ENCODE data around the gene JAM2. TPM values are rescaled to one million over a fixed set of nuclear protein-coding genes. Genes with fewer than 3 reads are reported as not detected.
A peak's percentile ranks its signal among the peaks of the same experiment; 100 is the strongest.

The JAM2 gene, protein sequence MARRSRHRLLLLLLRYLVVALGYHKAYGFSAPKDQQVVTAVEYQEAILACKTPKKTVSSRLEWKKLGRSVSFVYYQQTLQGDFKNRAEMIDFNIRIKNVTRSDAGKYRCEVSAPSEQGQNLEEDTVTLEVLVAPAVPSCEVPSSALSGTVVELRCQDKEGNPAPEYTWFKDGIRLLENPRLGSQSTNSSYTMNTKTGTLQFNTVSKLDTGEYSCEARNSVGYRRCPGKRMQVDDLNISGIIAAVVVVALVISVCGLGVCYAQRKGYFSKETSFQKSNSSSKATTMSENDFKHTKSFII
- total RNA-seq = 2.0 and 2.1 TPM in 2 replicates

- H3K36me3 Mint-ChIP-seq (ENCODE audit: low read depth) = no peaks in the 10 kb centered on the region
- no peaks in the 10 kb centered on the region for H3K9me3 Mint-ChIP-seq
- peaks cover 4% of the 10 kb centered on the region for H3K27me3 Mint-ChIP-seq
- no peak for TF ChIP-seq CTCF (IDR thresholded peaks at IDR 0.05)
- peak within 1 kb of the TSS; percentile 75 for H3K4me3 Mint-ChIP-seq
- POLR2A ChIA-PET = interaction anchor here (1.5 kb wide), 1 partner anchor 95 kb away, joined by 4 read pairs; the partner anchor contains the start of genes ATP5PF and GABPA
- DNase-seq = peak; percentile 42
- peak within 1 kb of the TSS; percentile 63 for H3K27ac Mint-ChIP-seq
- CTCF ChIA-PET = interaction anchor here (0.9 to 4.0 kb wide), 3 partner anchors 19 to 31 kb away, joined by 3 to 30 read pairs (median 4); partner anchors contain the start of gene MRPL39
- intact Hi-C loops (cut with micrococcal nuclease) = loop anchor here (1.0 kb wide), 4 partner anchors 31 to 218 kb away; partner anchors contain the start of genes ATP5PF and GABPA
- ATAC-seq (ENCODE audit: low read depth) = peak; percentile 68
- H3K4me1 Mint-ChIP-seq = peaks cover 17% of the 10 kb centered on the region
These were observed at the start of gene JAM2 for GRCh38 chr21:25638660-25639550. Gene JAM2 (plus strand): TSS chr21:25639258. CDS start chr21:25639822, 564 bp downstream.

- TF ChIP-seq CTCF (IDR thresholded peaks at IDR 0.05) = no peak
- H3K27me3 Mint-ChIP-seq = no peaks in the 10 kb centered on the region
- H3K36me3 Mint-ChIP-seq (ENCODE audit: low read depth) = peaks cover 87% of the 10 kb centered on the region
- ATAC-seq (ENCODE audit: low read depth) (no peak), DNase-seq (no peak)
- H3K4me3 Mint-ChIP-seq = no peak overlapping the region
- no peaks in the 10 kb centered on the region for H3K9me3 Mint-ChIP-seq
- H3K4me1 Mint-ChIP-seq = peaks cover 15% of the 10 kb centered on the region
- peak overlapping the region; percentile 47 for H3K27ac Mint-ChIP-seq
- ChIA-PET POLR2A (no interaction called here), CTCF (interaction anchor here (1.9 kb wide), 1 partner anchor 167 kb away, joined by 4 read pairs; no protein-coding TSS in a partner anchor)
- intact Hi-C loops (cut with micrococcal nuclease) = loop anchor here (1.0 to 2.0 kb wide), 2 partner anchors 8 to 17 kb away; partner anchors contain the start of gene MRPL39
These were observed 49.2 kb upstream of the JAM2 start for GRCh38 chr21:25589887-25590286.

DNA sequence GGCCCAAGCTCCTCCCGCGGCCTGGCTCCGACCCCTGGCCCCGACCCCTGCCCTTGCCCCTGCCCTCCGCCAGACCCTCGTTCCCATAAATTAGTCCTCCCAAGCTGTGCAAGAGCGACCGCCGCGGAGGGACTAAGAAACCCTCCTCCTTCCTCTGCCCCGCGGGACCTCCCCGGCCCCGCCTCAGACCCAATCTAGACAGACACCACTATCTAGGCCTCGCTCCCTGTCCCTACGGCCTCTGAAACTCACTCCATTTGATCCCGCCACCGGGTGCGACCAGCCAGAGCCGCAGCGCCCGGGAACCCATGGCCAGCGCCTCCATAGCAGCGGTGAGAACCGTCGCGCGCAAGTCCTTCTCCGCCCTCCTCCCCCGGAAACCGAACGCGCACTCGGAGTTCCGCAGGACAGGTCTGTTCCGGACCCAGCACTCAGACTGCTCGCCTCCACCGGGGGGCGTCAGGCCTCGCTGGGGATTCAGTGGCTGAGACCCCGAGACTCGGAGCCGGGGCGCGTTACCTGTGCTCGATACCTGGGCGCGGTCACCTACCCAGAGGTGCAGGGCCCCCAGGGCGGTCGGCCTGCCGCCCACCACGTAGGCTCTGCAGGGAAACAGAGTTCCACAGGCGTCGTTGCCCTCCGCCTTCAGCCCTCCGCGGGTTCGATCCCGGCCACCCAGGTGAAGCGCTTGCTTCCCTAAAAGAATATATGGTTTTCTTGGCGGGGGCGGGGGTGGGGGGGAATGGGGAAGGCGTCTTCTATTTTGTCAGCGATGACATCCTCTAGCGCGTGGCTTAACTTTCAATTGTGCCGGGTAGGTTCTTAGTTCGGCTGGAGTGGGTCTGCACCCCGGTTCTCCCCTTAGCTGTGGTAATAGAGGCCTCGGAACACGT lies 31.7 kb upstream of the JAM2 start, which contains the start of gene MRPL39:
Gene MRPL39 (minus strand): TSS at position 331 of the 893 bp plus-strand sequence. CDS start 6 bp downstream, at position 325.
- intact Hi-C loops (cut with micrococcal nuclease) = loop anchor here (1.0 to 5.0 kb wide), 11 partner anchors 17 to 563 kb away; partner anchors contain the start of genes APP, ATP5PF, GABPA and JAM2
- CTCF ChIA-PET = interaction anchor here (0.7 to 3.9 kb wide), 20 partner anchors 10 to 288 kb away, joined by 3 to 30 read pairs (median 5); partner anchors contain the start of genes ATP5PF, GABPA and JAM2
- no peak for TF ChIP-seq CTCF (IDR thresholded peaks at IDR 0.05)
- Mint-ChIP-seq H3K4me1 (peaks cover 35% of the 10 kb centered on the region), H3K27ac (peak within 1 kb of the TSS; percentile 99), H3K27me3 (no peaks in the 10 kb centered on the region), H3K4me3 (peak within 1 kb of the TSS; percentile 100), H3K36me3 (ENCODE audit: low read depth) (peaks cover 36% of the 10 kb centered on the region), H3K9me3 (no peaks in the 10 kb centered on the region)
- POLR2A ChIA-PET = interaction anchor here (0.6 to 2.9 kb wide), 8 partner anchors 35 to 255 kb away, joined by 3 to 25 read pairs (median 5); partner anchors contain the start of genes ATP5PF and GABPA
- ATAC-seq (ENCODE audit: low read depth) (peak; percentile 89), DNase-seq (peak; percentile 85)

- H3K4me1 Mint-ChIP-seq = peaks cover 32% of the 10 kb centered on the region
- peak; percentile 79 for ATAC-seq (ENCODE audit: low read depth)
These were observed 30.9 kb upstream of the JAM2 start for GRCh38 chr21:25608044-25608737.

More at GRCh38 chr21:25608044-25608737, 30.9 kb upstream of the JAM2 start:
- peaks cover 28% of the 10 kb centered on the region for H3K36me3 Mint-ChIP-seq (ENCODE audit: low read depth)
- intact Hi-C loops (cut with micrococcal nuclease) = loop anchor here (1.0 to 5.0 kb wide), 7 partner anchors 31 to 562 kb away; partner anchors contain the start of genes APP and JAM2
- TF ChIP-seq CTCF (IDR thresholded peaks at IDR 0.05) = no peak
- H3K27me3 Mint-ChIP-seq = no peaks in the 10 kb centered on the region
- H3K9me3 Mint-ChIP-seq = no peaks in the 10 kb centered on the region
- DNase-seq = peak; percentile 55
- POLR2A ChIA-PET = interaction anchor here (0.6 to 2.9 kb wide), 7 partner anchors 36 to 747 kb away, joined by 3 to 25 read pairs (median 5); partner anchors contain the start of genes ATP5PF and GABPA
- H3K4me3 Mint-ChIP-seq = peak overlapping the region; percentile 100
- CTCF ChIA-PET = interaction anchor here (0.6 to 3.9 kb wide), 31 partner anchors 9 to 1108 kb away, joined by 3 to 30 read pairs (median 5); partner anchors contain the start of genes ATP5PF, GABPA and JAM2
- H3K27ac Mint-ChIP-seq = peak overlapping the region; percentile 99
